ENCODE measurements around the gene LMCD1. TPM values are rescaled to one million over a fixed set of nuclear protein-coding genes. Genes with fewer than 3 reads are reported as not detected.

Gene LMCD1
- total and polyA plus RNA-seq, 2 donors (not counting 1 experiment from before 2014, with no cell fraction given): 60.1 to 137 TPM

GRCh38 chr3:8546609-8547008, 45.0 kb downstream of the LMCD1 start:
- no peak for DNase-seq (ENCODE audit: low read depth in 2 of 2)
- no peak overlapping the region for H3K4me3 ChIP-seq (replicated peaks in 1 of 4; ENCODE audit: control extremely low read depth in 1 of 4, insufficient read depth in 1 of 4, low read depth in 3 of 4, low read length in 4 of 4)
- H2AFZ ChIP-seq (ENCODE audit: low read length): no peak overlapping the region
- TF ChIP-seq CTCF (conservative IDR thresholded peaks at IDR 0.05 in 1 of 2, IDR thresholded peaks at IDR 0.05 in 1 of 2; ENCODE audit: low read depth in 1 of 2, low read length in 2 of 2): no peak
- no peak for TF ChIP-seq EZH2 (IDR thresholded peaks at IDR 0.05; ENCODE audit: low read length, missing control alignments)
- H3K9me3 ChIP-seq (ENCODE audit: control insufficient read depth, insufficient read depth, low read depth, low read length): no peaks in the 10 kb centered on the region
- no peak overlapping the region for H3K4me2 ChIP-seq (ENCODE audit: extremely low read depth, insufficient read depth, low read length)
- no peaks in the 10 kb centered on the region for H3K79me2 ChIP-seq (ENCODE audit: control insufficient read depth, insufficient read depth, low read length)
- no peak overlapping the region for H3K27ac ChIP-seq (ENCODE audit: insufficient read depth, low read length)
- H3K36me3 ChIP-seq (ENCODE audit: control insufficient read depth, insufficient read depth, low read length): peaks cover 2% of the 10 kb centered on the region
- H3K4me1 ChIP-seq (ENCODE audit: control insufficient read depth, extremely low read depth, insufficient read depth, low read length): no peaks in the 10 kb centered on the region
- no peaks in the 10 kb centered on the region for H3K27me3 ChIP-seq (ENCODE audit: control insufficient read depth, insufficient read depth, low read length)
- no peaks in the 10 kb centered on the region for H4K20me1 ChIP-seq (ENCODE audit: control insufficient read depth, extremely low read depth, insufficient read depth, low read length)
- no peak overlapping the region for H3K9ac ChIP-seq (ENCODE audit: insufficient read depth, low read length)

- Histone ChIP-seq H3K27me3 (ENCODE audit: control insufficient read depth, insufficient read depth, low read length) (no peaks in the 10 kb centered on the region), H3K36me3 (ENCODE audit: control insufficient read depth, insufficient read depth, low read length) (peaks cover 2% of the 10 kb centered on the region), H4K20me1 (ENCODE audit: control insufficient read depth, extremely low read depth, insufficient read depth, low read length) (no peaks in the 10 kb centered on the region), H3K4me1 (ENCODE audit: control insufficient read depth, extremely low read depth, insufficient read depth, low read length) (no peaks in the 10 kb centered on the region), H3K79me2 (ENCODE audit: control insufficient read depth, insufficient read depth, low read length) (no peaks in the 10 kb centered on the region), H3K9me3 (ENCODE audit: control insufficient read depth, insufficient read depth, low read depth, low read length) (no peaks in the 10 kb centered on the region), H2AFZ (ENCODE audit: low read length) (no peak overlapping the region), H3K9ac (ENCODE audit: insufficient read depth, low read length) (no peak overlapping the region), H3K4me2 (ENCODE audit: extremely low read depth, insufficient read depth, low read length) (no peak overlapping the region), H3K4me3 (replicated peaks in 1 of 4; ENCODE audit: control extremely low read depth in 1 of 4, insufficient read depth in 1 of 4, low read depth in 3 of 4, low read length in 4 of 4) (no peak overlapping the region), H3K27ac (ENCODE audit: insufficient read depth, low read length) (no peak overlapping the region)
- DNase-seq (ENCODE audit: low read depth in 2 of 2): no peak
- no peak for TF ChIP-seq EZH2 (IDR thresholded peaks at IDR 0.05; ENCODE audit: low read length, missing control alignments)
- no peak for TF ChIP-seq CTCF (conservative IDR thresholded peaks at IDR 0.05 in 1 of 2, IDR thresholded peaks at IDR 0.05 in 1 of 2; ENCODE audit: low read depth in 1 of 2, low read length in 2 of 2)
These were observed 47.1 kb downstream of the LMCD1 start for GRCh38 chr3:8548502-8549275.

GRCh38 chr3:8549354-8549753, 47.7 kb downstream of the LMCD1 start:
- H3K36me3 ChIP-seq (ENCODE audit: control insufficient read depth, insufficient read depth, low read length): peaks cover 2% of the 10 kb centered on the region
- no peak for DNase-seq (ENCODE audit: low read depth in 2 of 2)
- H4K20me1 ChIP-seq (ENCODE audit: control insufficient read depth, extremely low read depth, insufficient read depth, low read length): no peaks in the 10 kb centered on the region
- H3K9me3 ChIP-seq (ENCODE audit: control insufficient read depth, insufficient read depth, low read depth, low read length): no peaks in the 10 kb centered on the region
- no peak overlapping the region for H3K4me3 ChIP-seq (replicated peaks in 1 of 4; ENCODE audit: control extremely low read depth in 1 of 4, insufficient read depth in 1 of 4, low read depth in 3 of 4, low read length in 4 of 4)
- no peak overlapping the region for H3K27ac ChIP-seq (ENCODE audit: insufficient read depth, low read length)
- no peak for TF ChIP-seq CTCF (conservative IDR thresholded peaks at IDR 0.05 in 1 of 2, IDR thresholded peaks at IDR 0.05 in 1 of 2; ENCODE audit: low read depth in 1 of 2, low read length in 2 of 2)
- no peak for TF ChIP-seq EZH2 (IDR thresholded peaks at IDR 0.05; ENCODE audit: low read length, missing control alignments)
- H3K79me2 ChIP-seq (ENCODE audit: control insufficient read depth, insufficient read depth, low read length): no peaks in the 10 kb centered on the region
- no peak overlapping the region for H3K9ac ChIP-seq (ENCODE audit: insufficient read depth, low read length)
- H2AFZ ChIP-seq (ENCODE audit: low read length): no peak overlapping the region
- peaks cover 2% of the 10 kb centered on the region for H3K4me1 ChIP-seq (ENCODE audit: control insufficient read depth, extremely low read depth, insufficient read depth, low read length)
- H3K4me2 ChIP-seq (ENCODE audit: extremely low read depth, insufficient read depth, low read length): no peak overlapping the region
- H3K27me3 ChIP-seq (ENCODE audit: control insufficient read depth, insufficient read depth, low read length): no peaks in the 10 kb centered on the region
